IMR-90 (cell line): ENCODE results near the gene AXDND1.

Experiments
- ELK1 ChIP-seq: fragments of 150-350 bp; IDR thresholded peaks from 2 replicates; pipeline ENCODE4 v1.6.1; 2016; ENCODE audit warnings: low read depth, mild to moderate bottlenecking, low read length, moderate library complexity, borderline replicate concordance
- MAFK ChIP-seq: IDR thresholded peaks from 2 replicates; pipeline ENCODE4 v1.6.1; 2012; ENCODE audit warnings: low read depth, low read length, improper control_type of control experiment
- MXI1 ChIP-seq: IDR thresholded peaks from 2 replicates; pipeline ENCODE4 v1.6.1; 2012; ENCODE audit warnings: low read depth, mild to moderate bottlenecking, low read length, moderate library complexity, borderline replicate concordance
- POLR2A ChIP-seq: IDR thresholded peaks from 2 replicates; pipeline ENCODE4 v1.6.1; 2012; ENCODE audit warnings: mild to moderate bottlenecking, low read depth, low read length
- RAD21 ChIP-seq: IDR thresholded peaks from 2 replicates; pipeline ENCODE4 v1.6.1; 2012; ENCODE audit warnings: low read length, improper control_type of control experiment
- RCOR1 ChIP-seq: IDR thresholded peaks from 2 replicates; pipeline ENCODE4 v1.6.1; 2012; ENCODE audit warnings: mild to moderate bottlenecking, low read length, improper control_type of control experiment; ENCODE audit not compliant: insufficient replicate concordance
- RFX5 ChIP-seq: IDR thresholded peaks from 2 replicates; pipeline ENCODE4 v1.8.0; 2012; ENCODE audit warnings: low read depth, mild to moderate bottlenecking, low read length, moderate library complexity
- TF ChIP-seq, protein P1 (sequence below): conservative IDR thresholded peaks from 2 replicates; pipeline ENCODE4 v1.5.1; 2012; ENCODE audit warnings: mild to moderate bottlenecking, low read depth, low read length, improper control_type of control experiment
- TF ChIP-seq, protein P2 (sequence below): fragments of 150-350 bp; IDR thresholded peaks from 2 replicates; pipeline ENCODE4 v1.6.1; 2017; ENCODE audit warnings: mild to moderate bottlenecking, antibody characterized with exemption, low read length, low read depth

- TF ChIP-seq, protein P1, sequence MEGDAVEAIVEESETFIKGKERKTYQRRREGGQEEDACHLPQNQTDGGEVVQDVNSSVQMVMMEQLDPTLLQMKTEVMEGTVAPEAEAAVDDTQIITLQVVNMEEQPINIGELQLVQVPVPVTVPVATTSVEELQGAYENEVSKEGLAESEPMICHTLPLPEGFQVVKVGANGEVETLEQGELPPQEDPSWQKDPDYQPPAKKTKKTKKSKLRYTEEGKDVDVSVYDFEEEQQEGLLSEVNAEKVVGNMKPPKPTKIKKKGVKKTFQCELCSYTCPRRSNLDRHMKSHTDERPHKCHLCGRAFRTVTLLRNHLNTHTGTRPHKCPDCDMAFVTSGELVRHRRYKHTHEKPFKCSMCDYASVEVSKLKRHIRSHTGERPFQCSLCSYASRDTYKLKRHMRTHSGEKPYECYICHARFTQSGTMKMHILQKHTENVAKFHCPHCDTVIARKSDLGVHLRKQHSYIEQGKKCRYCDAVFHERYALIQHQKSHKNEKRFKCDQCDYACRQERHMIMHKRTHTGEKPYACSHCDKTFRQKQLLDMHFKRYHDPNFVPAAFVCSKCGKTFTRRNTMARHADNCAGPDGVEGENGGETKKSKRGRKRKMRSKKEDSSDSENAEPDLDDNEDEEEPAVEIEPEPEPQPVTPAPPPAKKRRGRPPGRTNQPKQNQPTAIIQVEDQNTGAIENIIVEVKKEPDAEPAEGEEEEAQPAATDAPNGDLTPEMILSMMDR: no peak
- TF ChIP-seq POLR2A (no peak), RFX5 (no peak), MXI1 (no peak), ELK1 (no peak), RCOR1 (no peak), MAFK (no peak), RAD21 (no peak)
- TF ChIP-seq, protein P2, sequence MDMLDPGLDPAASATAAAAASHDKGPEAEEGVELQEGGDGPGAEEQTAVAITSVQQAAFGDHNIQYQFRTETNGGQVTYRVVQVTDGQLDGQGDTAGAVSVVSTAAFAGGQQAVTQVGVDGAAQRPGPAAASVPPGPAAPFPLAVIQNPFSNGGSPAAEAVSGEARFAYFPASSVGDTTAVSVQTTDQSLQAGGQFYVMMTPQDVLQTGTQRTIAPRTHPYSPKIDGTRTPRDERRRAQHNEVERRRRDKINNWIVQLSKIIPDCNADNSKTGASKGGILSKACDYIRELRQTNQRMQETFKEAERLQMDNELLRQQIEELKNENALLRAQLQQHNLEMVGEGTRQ: no peak
These were observed 59.4 kb downstream of the AXDND1 start for GRCh38 chr1:179425186-179425585.
